Measurements from ENCODE around the gene TLE6. TPM values are rescaled to one million over a fixed set of nuclear protein-coding genes. Genes with fewer than 3 reads are reported as not detected.

TLE6 gene
- total and polyA plus RNA-seq, 2 of the 8 experiments (the other 6 are each of a cell fraction or from before 2014, with no cell fraction given): 2.5 to 2.9 TPM

DNA sequence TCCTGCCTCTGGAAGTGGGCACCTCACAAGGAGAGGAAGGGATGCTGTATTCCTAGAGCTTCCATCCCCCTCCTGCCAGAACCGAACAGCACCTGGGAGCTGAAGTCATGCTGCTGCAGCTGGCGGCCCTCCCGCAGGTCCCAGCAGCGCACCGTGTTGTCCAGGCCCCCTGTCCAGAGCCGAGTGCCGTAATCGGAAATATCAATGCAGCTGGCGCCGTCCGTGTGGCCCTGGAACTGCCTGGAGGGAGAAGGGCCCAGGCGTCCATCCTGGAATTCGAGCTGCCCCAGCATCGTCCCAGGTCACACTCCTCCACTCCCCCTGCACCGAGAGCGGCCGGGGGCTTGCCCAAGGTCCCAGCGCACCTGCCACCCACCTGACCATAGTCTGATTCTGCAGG, 28.0 kb downstream of the TLE6 start:
- Histone ChIP-seq H4K20me1 (replicated peaks in 1 of 2; ENCODE audit: control insufficient read depth in 1 of 2, insufficient read depth in 2 of 2, low read length in 2 of 2) (peaks cover 0 to 2% of the 10 kb centered on the region in 2 experiments), H3K4me3 (ENCODE audit: extremely low read depth in 1 of 4, insufficient read depth in 2 of 4, low read depth in 3 of 4, low read length in 4 of 4) (no peak overlapping the region), H3K4me1 (replicated peaks in 1 of 4; ENCODE audit: control insufficient read depth in 3 of 4, insufficient read depth in 4 of 4, low read length in 3 of 4) (peaks cover 0 to 10% (median 2%) of the 10 kb centered on the region in 4 experiments; a peak in 3 of 7 replicates), H4K5ac (ENCODE audit: insufficient read length, low read depth, low read length) (no peak overlapping the region), H3K23ac (ENCODE audit: insufficient read length) (no peak overlapping the region), H3K36me3 (ENCODE audit: control insufficient read depth in 2 of 4, insufficient read depth in 4 of 4, low read length in 3 of 4) (no peaks in the 10 kb centered on the region), H2BK5ac (ENCODE audit: low read depth, low read length) (no peak overlapping the region), H3K18ac (ENCODE audit: extremely low read depth, low read length) (no peak overlapping the region; the same call in 1 of the 2 replicates), H2BK12ac (ENCODE audit: low read depth, low read length) (no peak overlapping the region), H4K91ac (replicated peaks; ENCODE audit: insufficient read length, low read length) (peak overlapping the region; percentile 59), H2AK5ac (ENCODE audit: low read depth, low read length) (no peak overlapping the region), H3K9ac (replicated peaks in 1 of 4; ENCODE audit: extremely low read depth in 1 of 4, low read depth in 3 of 4, low read length in 3 of 4) (no peak overlapping the region), H3K4me2 (ENCODE audit: insufficient read depth in 1 of 2, low read depth in 2 of 2, low read length in 2 of 2) (peak overlapping the region in 1 of 2 experiments; percentile 21; a peak in 1 of 4 replicates), H3K9me3 (ENCODE audit: insufficient read depth in 2 of 2, low read depth in 1 of 2, low read length in 1 of 2) (no peaks in the 10 kb centered on the region), H2BK120ac (replicated peaks; ENCODE audit: low read depth, low read length) (no peak overlapping the region), H2BK15ac (ENCODE audit: low read length) (peak overlapping the region; percentile 61; the same call in 1 of the 2 replicates), H3K27ac (ENCODE audit: low read depth, low read length) (no peak overlapping the region), H2AFZ (ENCODE audit: low read length) (no peak overlapping the region), H3K79me2 (ENCODE audit: control insufficient read depth in 1 of 2, insufficient read depth in 2 of 2, low read length in 2 of 2) (no peaks in the 10 kb centered on the region), H4K8ac (ENCODE audit: extremely low read depth, insufficient read depth, low read length) (0 out of 2 replicates have a peak overlapping the region, but pooled peaks have one; percentile 21), H3K23me2 (ENCODE audit: low read depth, low read length) (no peaks in the 10 kb centered on the region), H3K56ac (replicated peaks; ENCODE audit: insufficient read length, low read depth, low read length) (no peak overlapping the region), H3K4ac (replicated peaks; ENCODE audit: insufficient read length, low read depth, low read length) (no peak overlapping the region), H3K14ac (ENCODE audit: insufficient read length) (no peak overlapping the region), H3K27me3 (replicated peaks in 1 of 4; ENCODE audit: control insufficient read depth in 3 of 4, extremely low read depth in 1 of 4, insufficient read depth in 3 of 4, low read length in 3 of 4) (no peaks in the 10 kb centered on the region), H3K79me1 (ENCODE audit: low read depth, low read length) (no peaks in the 10 kb centered on the region), H2BK20ac (ENCODE audit: low read length) (no peak overlapping the region)
- no peak for DNase-seq (ENCODE audit: low read depth in 1 of 2, low spot score in 2 of 2)
- no peak for FAIRE-seq
- POLR2A ChIA-PET (ENCODE audit: partially characterized antibody): interaction anchor here (0.7 to 2.5 kb wide), 5 partner anchors 10 to 41 kb away, joined by 3 to 9 read pairs (median 4); no protein-coding TSS in a partner anchor
- CTCF ChIA-PET (ENCODE audit: partially characterized antibody): interaction anchor here (0.6 to 2.2 kb wide), 9 partner anchors 9 to 121 kb away, joined by 3 to 7 read pairs (median 4); no protein-coding TSS in a partner anchor
- WGBS, 2 experiments (ENCODE audit: extremely low coverage in 1 of 2, insufficient coverage in 1 of 2, insufficient read length in 1 of 2, insufficient replicate concordance in 2 of 2, low coverage in 1 of 2, low lambda C conversion rate in 2 of 2, missing lambda C conversion rate in 1 of 2): 95% methylated on average over 15 of the region's 18 CpGs; no CpG with 5 or more reads in 1 of the 2 experiments
- TF ChIP-seq RNF2 (IDR thresholded peaks at IDR 0.05; ENCODE audit: borderline replicate concordance, low read depth, low read length, missing control alignments, poor library complexity, severe bottlenecking) (no peak), USF2 (IDR thresholded peaks at IDR 0.05; ENCODE audit: low read length) (no peak), RFX5 (IDR thresholded peaks at IDR 0.05; ENCODE audit: borderline replicate concordance, low read depth, low read length) (no peak), HDAC6 (IDR thresholded peaks at IDR 0.05; ENCODE audit: low read depth, low read length) (no peak)
